Liver (tissue), 9 donors: Measurements from ENCODE around the gene CHDH. TPM values are rescaled to one million over a fixed set of nuclear protein-coding genes. Genes with fewer than 3 reads are reported as not detected.

Experiments
- DNase-seq: peaks from one replicate; pipeline ENCODE4 v3.0.0-alpha.2; 2017; ENCODE audit warnings: low spot score
- H3K27ac ChIP-seq, 2 donors: one replicate each; pipeline ENCODE4 v1.7.0; 2013; ENCODE audit warnings: inconsistent platforms in 2 of 2, low read length in 2 of 2, control low read depth in 1 of 2, low read depth in 1 of 2, mild to moderate bottlenecking in 1 of 2
- H3K27me3 ChIP-seq, 4 donors: one replicate each; pipeline versions ENCODE4 v1.6.1 to v1.7.0; 2013; ENCODE audit warnings: low read length in 3 of 4, inconsistent platforms in 1 of 4, mild to moderate bottlenecking in 1 of 4, moderate library complexity in 1 of 4; ENCODE audit not compliant: control insufficient read depth in 4 of 4, insufficient read depth in 4 of 4
- H3K36me3 ChIP-seq, 4 donors: one replicate each; pipeline versions ENCODE4 v1.6.1 to v1.7.0; 2013; ENCODE audit warnings: low read length in 3 of 4, mild to moderate bottlenecking in 3 of 4, low read depth in 1 of 4, moderate library complexity in 1 of 4; ENCODE audit not compliant: control insufficient read depth in 4 of 4, insufficient read depth in 3 of 4
- H3K4me1 ChIP-seq, 4 donors: one replicate each; pipeline versions ENCODE4 v1.6.1 to v1.7.0; 2013; ENCODE audit warnings: low read length in 3 of 4, mild to moderate bottlenecking in 3 of 4, moderate library complexity in 1 of 4; ENCODE audit not compliant: control insufficient read depth in 4 of 4, insufficient read depth in 4 of 4
- H3K4me3 ChIP-seq, 3 donors: one replicate each; pipeline versions ENCODE4 v1.6.1 to v1.7.0; 2013; ENCODE audit warnings: low read length in 3 of 3, control low read depth in 1 of 3, low read depth in 1 of 3, mild to moderate bottlenecking in 1 of 3
- H3K9ac ChIP-seq, 2 donors: one replicate each; pipeline ENCODE4 v1.7.0; 2013; ENCODE audit warnings: low read length in 2 of 2, mild to moderate bottlenecking in 2 of 2, moderate library complexity in 2 of 2, control low read depth in 1 of 2, low read depth in 1 of 2
- H3K9me3 ChIP-seq, 4 donors: one replicate each; pipeline versions ENCODE4 v1.6.1 to v1.7.0; 2013; ENCODE audit warnings: low read length in 3 of 4; ENCODE audit not compliant: control insufficient read depth in 4 of 4
- EGR1 ChIP-seq, 2 donors: IDR thresholded peaks; 2 replicates each; pipeline ENCODE4 v1.6.1; 2016 to 2018; ENCODE audit warnings: antibody characterized with exemption in 2 of 2, low read depth in 2 of 2
- FOXA1 ChIP-seq: IDR thresholded peaks from 2 replicates; pipeline ENCODE4 v1.6.1; 2016; ENCODE audit warnings: antibody characterized with exemption
- FOXA2 ChIP-seq: IDR thresholded peaks from 2 replicates; pipeline ENCODE4 v1.6.1; 2016; ENCODE audit warnings: antibody characterized with exemption
- GABPA ChIP-seq, 2 donors: IDR thresholded peaks in 1 of 2; conservative IDR thresholded peaks in 1 of 2; 2 replicates each; pipeline ENCODE4 v1.6.1; 2016; ENCODE audit warnings: antibody characterized with exemption in 2 of 2, mild to moderate bottlenecking in 1 of 2, moderate library complexity in 1 of 2
- HNF4A ChIP-seq, 2 donors: conservative IDR thresholded peaks; 2 replicates each; pipeline ENCODE4 v1.6.1; 2016; ENCODE audit warnings: antibody characterized with exemption in 2 of 2, mild to moderate bottlenecking in 2 of 2
- HNF4G ChIP-seq: IDR thresholded peaks from 2 replicates; pipeline ENCODE4 v1.6.1; 2016; ENCODE audit warnings: antibody characterized with exemption
- JUND ChIP-seq, 2 donors: IDR thresholded peaks; 2 replicates each; pipeline ENCODE4 v1.6.1; 2016; ENCODE audit warnings: antibody characterized with exemption in 2 of 2
- NR2F2 ChIP-seq: IDR thresholded peaks from 2 replicates; pipeline ENCODE4 v1.6.1; 2016; ENCODE audit warnings: antibody characterized with exemption
- RAD21 ChIP-seq, 2 donors: IDR thresholded peaks; 2 replicates each; pipeline ENCODE4 v1.6.1; 2016; ENCODE audit warnings: antibody characterized with exemption in 2 of 2, mild to moderate bottlenecking in 2 of 2
- SP1 ChIP-seq: IDR thresholded peaks from 2 replicates; pipeline ENCODE4 v1.6.1; 2018; ENCODE audit warnings: antibody characterized with exemption, mild to moderate bottlenecking
- TAF1 ChIP-seq: conservative IDR thresholded peaks from 2 replicates; pipeline ENCODE4 v1.6.1; 2016; ENCODE audit warnings: antibody characterized with exemption, mild to moderate bottlenecking
- YY1 ChIP-seq: IDR thresholded peaks from 2 replicates; pipeline ENCODE4 v1.6.1; 2016; ENCODE audit warnings: antibody characterized with exemption, mild to moderate bottlenecking
- WGBS: extraction: QIAGEN DNeasy Blood & Tissue Kit; methylation state at CpG from one replicate; pipeline ENCODE4 v1.1.7; 2013; 5-methylcytosine and 5-hydroxymethylcytosine counted together
- polyA plus RNA-seq, 2 donors: library from polyadenylated mRNA; stranded (reverse) in 1 of 2; unstranded in 1 of 2; fragments of 200-250 nt in 1 of 2; fragments of >200 nt in 1 of 2; fragmentation: Nextera tagmentation in 1 of 2; extraction: Ambion mirVana in 1 of 2; gene quantifications; one replicate each; pipeline versions ENCODE4 v1.2.1 to v1.2.3, GENCODE V29; 2013 to 2015
- total RNA-seq, 2 donors: library from RNA; depleted of rRNA; stranded (reverse); fragments of >200 nt; gene quantifications; one replicate each; pipeline ENCODE4 v1.2.3, GENCODE V29; 2014
- TF ChIP-seq, protein P1 (sequence below): IDR thresholded peaks from 2 replicates; pipeline ENCODE4 v1.6.1; 2016; ENCODE audit warnings: antibody characterized with exemption
- TF ChIP-seq, protein P2 (sequence below): IDR thresholded peaks from 2 replicates; pipeline ENCODE4 v1.6.1; 2016; ENCODE audit warnings: antibody characterized with exemption
- TF ChIP-seq, protein P3 (sequence below): IDR thresholded peaks from 2 replicates; pipeline ENCODE4 v1.6.1; 2016; ENCODE audit warnings: antibody characterized with exemption
- TF ChIP-seq, protein P4 (sequence below): fragments of 150-350 bp; IDR thresholded peaks from 2 replicates; pipeline ENCODE4 v1.5.1; 2017; ENCODE audit warnings: improper control_type of control experiment, low read depth, low read length; ENCODE audit not compliant: missing input control
- donor health status: healthy.
- donor health status: healthy.
- donor health status: healthy.
- donor health status: healthy.
- donor health status: healthy.

Gene CHDH
- total and polyA plus RNA-seq, 4 donors, result 9.1 to 34.0 (median 21.2) TPM

DNA sequence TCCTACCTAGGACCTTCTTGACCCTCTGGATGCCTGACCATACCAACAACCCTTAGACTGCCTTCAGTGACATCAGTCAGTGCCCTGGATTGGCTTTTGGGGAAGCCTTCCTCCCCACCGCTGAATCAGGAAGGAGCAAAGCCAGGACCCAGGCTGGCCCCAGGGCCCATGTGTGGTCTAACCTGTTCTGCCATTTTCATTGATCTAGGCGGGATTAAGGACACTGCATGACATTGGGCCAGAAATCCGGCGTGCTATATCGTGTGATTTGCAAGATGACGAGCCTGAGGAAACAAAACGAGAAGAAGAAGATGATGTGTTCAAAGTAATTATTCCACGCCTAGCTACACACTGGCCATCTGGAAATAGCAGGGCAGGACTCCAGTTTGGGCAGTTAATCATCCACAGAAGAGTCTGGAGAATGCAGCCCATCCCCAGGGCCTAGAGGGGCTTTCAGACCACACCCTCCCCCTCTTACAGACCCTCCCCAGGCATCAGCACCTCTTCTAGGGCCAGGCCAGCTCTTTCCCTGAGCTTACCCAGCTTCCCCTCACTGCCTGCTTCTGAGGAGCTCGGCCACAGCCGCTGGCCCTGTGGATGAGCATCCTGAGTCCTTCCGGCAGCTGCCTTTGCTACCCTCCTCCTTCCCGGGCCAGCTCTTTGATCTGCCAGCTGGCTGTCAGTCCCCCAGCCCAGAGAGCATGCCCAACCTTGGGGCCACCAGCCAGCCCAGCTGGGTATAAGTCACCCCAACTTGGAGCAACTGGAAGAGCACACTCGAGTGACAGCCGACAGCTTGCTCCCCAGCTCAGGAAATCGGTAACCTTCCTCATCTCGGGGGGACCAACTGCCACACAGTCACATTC is 45.9 kb downstream of the CHDH start:
- DNase-seq, result no peak
- TF ChIP-seq TAF1 (no peak), NR2F2 (no peak)
- TF ChIP-seq, protein P1, sequence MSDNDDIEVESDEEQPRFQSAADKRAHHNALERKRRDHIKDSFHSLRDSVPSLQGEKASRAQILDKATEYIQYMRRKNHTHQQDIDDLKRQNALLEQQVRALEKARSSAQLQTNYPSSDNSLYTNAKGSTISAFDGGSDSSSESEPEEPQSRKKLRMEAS, result no peak

DNA sequence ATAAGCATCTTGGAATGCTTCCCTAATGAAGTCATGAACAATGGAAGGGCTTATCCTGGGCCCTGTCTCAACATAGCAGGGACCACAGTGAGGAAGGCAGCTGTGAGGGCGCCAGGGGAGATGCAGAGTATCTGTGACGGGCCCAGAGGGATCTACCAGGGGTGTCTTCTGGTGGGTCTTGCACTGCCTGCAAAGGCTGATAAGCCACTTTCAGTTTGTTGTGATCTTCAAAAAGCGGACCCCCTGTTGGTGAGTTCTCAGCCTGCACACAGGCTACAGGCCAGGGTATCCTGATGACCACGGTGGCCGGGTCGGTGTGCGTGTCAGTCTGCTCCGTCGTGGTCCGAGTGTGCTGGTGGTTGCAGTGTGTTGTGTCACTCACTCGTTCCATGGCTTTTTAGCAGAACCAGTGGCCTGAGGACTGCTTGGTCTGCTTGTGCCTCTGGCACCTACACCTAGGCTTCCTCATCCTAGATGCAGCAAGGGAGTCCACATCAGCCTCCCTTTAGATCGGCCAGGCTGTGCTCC is 46.8 kb downstream of the CHDH start:
- no peak overlapping the region for H3K4me3 ChIP-seq
- H3K27me3 ChIP-seq, result no peaks in the 10 kb centered on the region
- WGBS, result 95% methylated on average over 12 of the region's 12 CpGs
- no peak overlapping the region for H3K9ac ChIP-seq
- H3K36me3 ChIP-seq, result no peaks in the 10 kb centered on the region
- TF ChIP-seq HNF4G (no peak), RAD21 (IDR thresholded peaks at IDR 0.05) (no peak), HNF4A (conservative IDR thresholded peaks at IDR 0.05) (no peak), TAF1 (no peak)
- TF ChIP-seq, protein P2, sequence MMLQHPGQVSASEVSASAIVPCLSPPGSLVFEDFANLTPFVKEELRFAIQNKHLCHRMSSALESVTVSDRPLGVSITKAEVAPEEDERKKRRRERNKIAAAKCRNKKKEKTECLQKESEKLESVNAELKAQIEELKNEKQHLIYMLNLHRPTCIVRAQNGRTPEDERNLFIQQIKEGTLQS, result no peak
- TF ChIP-seq, protein P3, sequence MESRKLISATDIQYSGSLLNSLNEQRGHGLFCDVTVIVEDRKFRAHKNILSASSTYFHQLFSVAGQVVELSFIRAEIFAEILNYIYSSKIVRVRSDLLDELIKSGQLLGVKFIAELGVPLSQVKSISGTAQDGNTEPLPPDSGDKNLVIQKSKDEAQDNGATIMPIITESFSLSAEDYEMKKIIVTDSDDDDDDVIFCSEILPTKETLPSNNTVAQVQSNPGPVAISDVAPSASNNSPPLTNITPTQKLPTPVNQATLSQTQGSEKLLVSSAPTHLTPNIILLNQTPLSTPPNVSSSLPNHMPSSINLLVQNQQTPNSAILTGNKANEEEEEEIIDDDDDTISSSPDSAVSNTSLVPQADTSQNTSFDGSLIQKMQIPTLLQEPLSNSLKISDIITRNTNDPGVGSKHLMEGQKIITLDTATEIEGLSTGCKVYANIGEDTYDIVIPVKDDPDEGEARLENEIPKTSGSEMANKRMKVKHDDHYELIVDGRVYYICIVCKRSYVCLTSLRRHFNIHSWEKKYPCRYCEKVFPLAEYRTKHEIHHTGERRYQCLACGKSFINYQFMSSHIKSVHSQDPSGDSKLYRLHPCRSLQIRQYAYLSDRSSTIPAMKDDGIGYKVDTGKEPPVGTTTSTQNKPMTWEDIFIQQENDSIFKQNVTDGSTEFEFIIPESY, result no peak
- no peaks in the 10 kb centered on the region for H3K4me1 ChIP-seq
- no peaks in the 10 kb centered on the region for H3K9me3 ChIP-seq
- no peak for DNase-seq
- no peak overlapping the region for H3K27ac ChIP-seq

More for the DNA sequence above, 45.9 kb downstream of the CHDH start:
- Histone ChIP-seq H3K9ac (no peak overlapping the region), H3K4me3 (no peak overlapping the region), H3K9me3 (no peaks in the 10 kb centered on the region), H3K27ac (no peak overlapping the region), H3K27me3 (no peaks in the 10 kb centered on the region), H3K4me1 (no peaks in the 10 kb centered on the region), H3K36me3 (no peaks in the 10 kb centered on the region)
- WGBS, result 92% methylated on average over 16 of the region's 16 CpGs

DNA sequence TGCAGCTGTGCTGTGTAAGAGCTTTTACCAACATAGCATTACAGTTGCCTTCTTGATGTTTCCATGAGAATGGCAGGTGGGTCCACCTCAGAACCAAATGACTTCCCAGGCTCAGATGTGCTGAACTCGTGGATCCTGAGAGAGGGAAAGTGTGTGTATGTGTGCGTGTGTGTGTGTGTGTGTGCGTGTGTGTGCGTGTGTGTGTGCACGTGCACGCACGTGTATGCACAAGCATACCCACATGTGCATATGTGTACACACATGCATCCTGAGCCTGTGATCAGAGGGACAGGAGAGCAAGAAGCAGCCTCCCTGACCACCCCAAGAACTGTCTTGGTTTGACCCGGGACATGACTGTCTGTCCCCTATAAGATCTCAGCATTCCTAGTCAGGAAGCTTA is 48.1 kb downstream of the CHDH start:
- TF ChIP-seq, protein P3, result no peak
- no peak for TF ChIP-seq FOXA1
- no peak for TF ChIP-seq FOXA2
- no peak for TF ChIP-seq HNF4A (conservative IDR thresholded peaks at IDR 0.05)
- TF ChIP-seq TAF1, result no peak
- TF ChIP-seq, protein P2, result no peak
- TF ChIP-seq EGR1 (IDR thresholded peaks at IDR 0.05; ENCODE audit: low read depth in 2 of 2), result no peak
- TF ChIP-seq, protein P1, result no peak
- TF ChIP-seq RAD21 (IDR thresholded peaks at IDR 0.05), result no peak
- no peak for TF ChIP-seq SP1
- no peak for TF ChIP-seq GABPA (IDR thresholded peaks at IDR 0.05 in 1 of 2, conservative IDR thresholded peaks at IDR 0.05 in 1 of 2)
- TF ChIP-seq JUND (IDR thresholded peaks at IDR 0.05), result no peak
- TF ChIP-seq YY1, result no peak
- TF ChIP-seq, protein P4, sequence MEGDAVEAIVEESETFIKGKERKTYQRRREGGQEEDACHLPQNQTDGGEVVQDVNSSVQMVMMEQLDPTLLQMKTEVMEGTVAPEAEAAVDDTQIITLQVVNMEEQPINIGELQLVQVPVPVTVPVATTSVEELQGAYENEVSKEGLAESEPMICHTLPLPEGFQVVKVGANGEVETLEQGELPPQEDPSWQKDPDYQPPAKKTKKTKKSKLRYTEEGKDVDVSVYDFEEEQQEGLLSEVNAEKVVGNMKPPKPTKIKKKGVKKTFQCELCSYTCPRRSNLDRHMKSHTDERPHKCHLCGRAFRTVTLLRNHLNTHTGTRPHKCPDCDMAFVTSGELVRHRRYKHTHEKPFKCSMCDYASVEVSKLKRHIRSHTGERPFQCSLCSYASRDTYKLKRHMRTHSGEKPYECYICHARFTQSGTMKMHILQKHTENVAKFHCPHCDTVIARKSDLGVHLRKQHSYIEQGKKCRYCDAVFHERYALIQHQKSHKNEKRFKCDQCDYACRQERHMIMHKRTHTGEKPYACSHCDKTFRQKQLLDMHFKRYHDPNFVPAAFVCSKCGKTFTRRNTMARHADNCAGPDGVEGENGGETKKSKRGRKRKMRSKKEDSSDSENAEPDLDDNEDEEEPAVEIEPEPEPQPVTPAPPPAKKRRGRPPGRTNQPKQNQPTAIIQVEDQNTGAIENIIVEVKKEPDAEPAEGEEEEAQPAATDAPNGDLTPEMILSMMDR, result no peak
- no peak for TF ChIP-seq NR2F2
- H3K4me1 ChIP-seq, result no peaks in the 10 kb centered on the region
- no peaks in the 10 kb centered on the region for H3K9me3 ChIP-seq
- no peak overlapping the region for H3K4me3 ChIP-seq
- no peaks in the 10 kb centered on the region for H3K36me3 ChIP-seq
- no peak overlapping the region for H3K9ac ChIP-seq
- no peak overlapping the region for H3K27ac ChIP-seq
- DNase-seq, result no peak
- WGBS, result 91% methylated on average over 8 of the region's 8 CpGs
- no peaks in the 10 kb centered on the region for H3K27me3 ChIP-seq
